Retinal pigment epithelial cell (primary cell): ENCODE measurements around the gene ADAR.

Experiments used
- DNase-seq: peaks from one replicate; pipeline ENCODE4 v3.0.0-alpha.2; 2010; ENCODE audit warnings: low read depth
- H3K4me3 ChIP-seq: 2 replicates; pipeline ENCODE4 v1.5.1; 2011; ENCODE audit warnings: mild to moderate bottlenecking, low read length, control low read depth, moderate library complexity
- CTCF ChIP-seq: conservative IDR thresholded peaks from 2 replicates; pipeline ENCODE4 v1.5.1; 2011; ENCODE audit warnings: low read depth, low read length, control low read depth, inconsistent platforms

Gene ADAR

GRCh38 chr1:154550070-154550469 is 57.9 kb downstream of the ADAR start:
- DNase-seq, result no peak
- no peak for TF ChIP-seq CTCF
- no peak overlapping the region for H3K4me3 ChIP-seq

GRCh38 chr1:154549202-154549770 is 58.7 kb downstream of the ADAR start:
- no peak for TF ChIP-seq CTCF
- no peak for DNase-seq
- no peak overlapping the region for H3K4me3 ChIP-seq

GRCh38 chr1:154548028-154548427 is 60.0 kb downstream of the ADAR start:
- H3K4me3 ChIP-seq, result no peak overlapping the region
- DNase-seq, result no peak
- no peak for TF ChIP-seq CTCF

- DNase-seq, result no peak
- TF ChIP-seq CTCF, result no peak
- no peak overlapping the region for H3K4me3 ChIP-seq
These were observed 60.8 kb downstream of the ADAR start for GRCh38 chr1:154547105-154547732.

GRCh38 chr1:154546264-154547063 is 61.5 kb downstream of the ADAR start:
- DNase-seq, result no peak
- peak; percentile 88 for TF ChIP-seq CTCF
- no peak overlapping the region for H3K4me3 ChIP-seq

GRCh38 chr1:154541231-154541630 is 66.8 kb downstream of the ADAR start:
- TF ChIP-seq CTCF, result no peak
- no peak overlapping the region for H3K4me3 ChIP-seq
- DNase-seq, result no peak
